NCI-H1092 (cell line): ENCODE results near the gene FERMT1.

Source experiments
- DNase-seq: peaks from one replicate; lab custom pipeline; 2025; lab: John Stamatoyannopoulos, UW

FERMT1 gene, protein sequence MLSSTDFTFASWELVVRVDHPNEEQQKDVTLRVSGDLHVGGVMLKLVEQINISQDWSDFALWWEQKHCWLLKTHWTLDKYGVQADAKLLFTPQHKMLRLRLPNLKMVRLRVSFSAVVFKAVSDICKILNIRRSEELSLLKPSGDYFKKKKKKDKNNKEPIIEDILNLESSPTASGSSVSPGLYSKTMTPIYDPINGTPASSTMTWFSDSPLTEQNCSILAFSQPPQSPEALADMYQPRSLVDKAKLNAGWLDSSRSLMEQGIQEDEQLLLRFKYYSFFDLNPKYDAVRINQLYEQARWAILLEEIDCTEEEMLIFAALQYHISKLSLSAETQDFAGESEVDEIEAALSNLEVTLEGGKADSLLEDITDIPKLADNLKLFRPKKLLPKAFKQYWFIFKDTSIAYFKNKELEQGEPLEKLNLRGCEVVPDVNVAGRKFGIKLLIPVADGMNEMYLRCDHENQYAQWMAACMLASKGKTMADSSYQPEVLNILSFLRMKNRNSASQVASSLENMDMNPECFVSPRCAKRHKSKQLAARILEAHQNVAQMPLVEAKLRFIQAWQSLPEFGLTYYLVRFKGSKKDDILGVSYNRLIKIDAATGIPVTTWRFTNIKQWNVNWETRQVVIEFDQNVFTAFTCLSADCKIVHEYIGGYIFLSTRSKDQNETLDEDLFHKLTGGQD

DNA sequence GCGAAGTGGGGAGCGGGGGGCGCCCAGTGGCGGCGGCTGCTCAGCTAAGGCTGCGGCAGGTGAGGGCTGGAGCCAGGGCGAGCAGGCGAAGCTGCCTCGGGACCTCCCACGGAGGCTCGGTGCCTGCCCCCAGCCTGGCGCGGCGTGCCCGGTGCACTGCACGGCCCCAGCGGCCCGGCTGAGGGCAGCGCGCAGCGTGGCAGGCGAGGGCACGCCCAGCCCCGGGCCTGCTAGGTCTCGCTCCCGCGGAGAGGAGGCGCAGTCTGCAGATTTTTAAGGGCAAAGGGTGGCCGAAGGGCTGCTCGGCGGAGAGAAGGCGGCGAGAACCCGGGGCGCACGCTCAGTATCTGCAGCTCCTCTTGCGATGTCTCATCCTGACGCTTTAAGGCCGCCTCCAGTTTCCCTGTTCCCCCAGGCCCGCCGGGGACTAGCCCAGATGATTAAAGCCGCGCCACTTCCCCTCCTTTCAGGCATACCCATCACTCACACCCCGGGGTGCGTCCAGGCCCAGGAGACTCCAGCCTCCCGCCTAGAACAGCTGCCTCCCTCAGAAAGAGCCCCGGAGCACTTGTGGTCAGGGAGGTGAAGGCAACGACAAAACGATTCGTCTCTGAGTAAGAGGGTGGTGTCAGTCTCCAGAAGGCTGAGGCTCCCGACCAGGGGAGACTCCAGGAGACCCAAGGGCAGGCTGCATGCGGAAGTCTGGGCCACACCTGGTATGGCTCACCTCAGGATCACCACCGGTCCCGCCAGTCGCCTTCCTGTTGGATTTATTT is at the start of gene FERMT1:
Gene FERMT1, minus strand, starts transcription at position 158 of the 776 bp plus-strand sequence. CDS start 3,476 bp downstream, outside the sequence.
- peak; percentile 70 for DNase-seq

DNA sequence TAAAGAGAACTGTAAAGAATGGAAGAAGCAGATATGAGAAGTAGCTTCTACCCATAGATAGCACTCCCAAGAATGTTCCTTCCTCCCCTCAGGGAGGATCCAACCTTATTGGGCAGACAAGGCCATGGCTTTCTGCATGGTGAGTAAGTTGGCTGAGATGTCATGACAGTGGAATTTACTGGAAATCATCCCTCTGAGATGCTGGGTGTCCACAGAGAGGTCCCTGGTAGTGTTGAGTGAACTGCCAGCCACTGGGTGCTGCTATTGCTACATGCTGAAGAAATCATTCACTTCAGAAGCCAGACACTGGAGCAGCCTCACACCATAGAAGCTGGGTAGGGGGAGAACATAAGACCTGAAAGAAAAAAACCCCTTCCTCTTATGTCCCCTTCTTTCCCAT is 46.4 kb upstream of the FERMT1 start:
- no peak for DNase-seq

DNA sequence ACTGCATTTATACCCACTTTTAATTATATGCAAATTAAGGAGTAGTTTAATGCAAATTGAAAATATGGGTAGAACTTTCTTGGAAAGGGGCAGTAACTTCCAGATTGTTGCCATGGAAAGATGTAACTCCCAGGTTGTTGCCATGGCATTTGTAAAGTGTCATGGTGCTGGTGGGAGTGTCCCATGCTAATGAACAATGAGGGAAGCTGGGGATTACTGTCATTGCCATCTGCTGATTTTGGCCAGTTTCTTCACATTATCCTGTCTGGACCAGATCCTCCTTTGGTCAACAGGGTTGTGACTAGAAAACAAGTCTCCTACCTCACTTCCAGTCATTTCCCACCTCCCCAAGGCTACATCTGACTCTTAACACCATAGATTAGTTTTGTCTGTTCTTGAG is 45.4 kb upstream of the FERMT1 start:
- DNase-seq, result no peak

DNA sequence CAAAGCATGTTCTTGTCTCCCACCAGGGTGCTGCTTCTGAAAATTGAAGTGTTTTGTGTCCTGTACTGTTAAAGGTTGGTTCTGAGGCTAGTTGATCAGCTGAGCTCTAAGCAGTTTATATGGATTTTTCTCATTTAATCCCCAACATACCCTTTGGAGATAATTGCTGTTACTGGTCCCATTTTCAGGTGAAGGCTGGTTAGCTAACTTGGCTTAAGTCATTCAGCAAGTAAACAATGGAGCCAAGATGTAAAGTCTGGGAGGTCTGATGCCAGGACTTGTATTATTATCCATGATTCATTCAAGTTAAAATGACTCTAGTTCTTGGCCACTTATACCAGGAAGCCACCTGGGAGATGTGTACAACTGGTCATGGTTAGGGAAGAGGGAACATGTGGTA is 42.5 kb upstream of the FERMT1 start:
- DNase-seq, result no peak

DNA sequence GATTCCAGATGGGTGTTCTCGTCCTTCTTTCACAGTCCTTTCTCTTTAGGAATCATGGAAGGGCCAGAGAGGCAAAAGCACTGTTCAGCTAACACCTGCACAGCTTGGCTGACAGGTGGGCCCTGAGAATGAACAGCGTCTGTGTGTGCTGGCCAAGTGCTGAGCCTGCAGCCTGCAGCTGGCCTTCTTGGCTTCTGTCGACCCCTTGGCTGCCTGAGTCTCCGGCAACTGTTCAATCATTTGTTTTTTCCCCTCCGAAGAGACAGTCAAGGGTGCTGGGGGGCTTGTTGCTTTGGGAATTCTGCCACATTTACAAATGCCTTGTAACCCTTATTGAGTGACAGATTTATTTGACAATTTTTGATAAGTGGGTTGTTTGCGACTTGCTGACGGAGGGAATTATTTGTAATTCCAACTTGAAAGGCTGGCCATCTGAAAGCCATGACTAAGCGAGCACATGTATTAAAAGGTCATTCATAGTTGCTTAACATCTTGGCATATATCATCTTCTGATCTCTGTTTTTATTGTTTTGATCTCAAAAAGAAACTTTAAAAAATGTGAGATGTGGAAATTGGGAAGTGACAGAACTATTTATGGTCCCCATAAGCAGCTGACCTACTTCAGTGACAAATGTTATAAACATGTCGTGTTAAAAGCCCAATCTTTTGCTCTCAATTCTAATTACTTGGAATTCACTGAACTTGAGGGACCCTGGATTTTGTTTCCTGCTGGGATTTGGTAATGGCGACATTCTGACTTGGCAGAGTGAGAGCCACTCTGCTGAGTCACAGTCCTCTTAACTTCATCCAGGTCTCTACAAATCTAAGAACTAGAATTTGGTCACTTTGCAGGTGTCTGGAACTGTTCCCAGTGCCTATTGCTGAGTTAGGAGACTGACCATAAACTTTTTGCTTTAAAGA is 41.9 kb upstream of the FERMT1 start:
- peak; percentile 61 for DNase-seq

DNA sequence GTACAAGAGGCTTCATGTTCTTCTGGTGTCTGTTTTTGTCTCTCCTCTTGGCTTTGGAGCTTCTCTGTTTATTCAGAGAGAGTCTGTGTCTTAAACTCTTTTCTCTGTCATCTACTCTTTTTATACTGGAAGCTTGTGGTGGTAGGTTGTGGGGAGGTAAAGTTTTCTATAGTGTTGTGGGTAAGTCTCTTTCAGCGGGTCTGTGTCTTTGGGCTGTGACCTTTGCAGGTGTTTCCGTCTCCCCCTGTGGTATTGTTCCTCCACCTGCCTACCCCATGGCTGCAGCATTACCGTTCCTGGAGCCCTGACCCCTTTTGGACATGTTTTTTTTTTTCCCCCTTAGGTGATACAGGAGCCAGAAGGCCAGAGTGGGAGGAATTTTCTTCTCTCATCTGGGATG is 37.9 kb upstream of the FERMT1 start:
- no peak for DNase-seq

DNA sequence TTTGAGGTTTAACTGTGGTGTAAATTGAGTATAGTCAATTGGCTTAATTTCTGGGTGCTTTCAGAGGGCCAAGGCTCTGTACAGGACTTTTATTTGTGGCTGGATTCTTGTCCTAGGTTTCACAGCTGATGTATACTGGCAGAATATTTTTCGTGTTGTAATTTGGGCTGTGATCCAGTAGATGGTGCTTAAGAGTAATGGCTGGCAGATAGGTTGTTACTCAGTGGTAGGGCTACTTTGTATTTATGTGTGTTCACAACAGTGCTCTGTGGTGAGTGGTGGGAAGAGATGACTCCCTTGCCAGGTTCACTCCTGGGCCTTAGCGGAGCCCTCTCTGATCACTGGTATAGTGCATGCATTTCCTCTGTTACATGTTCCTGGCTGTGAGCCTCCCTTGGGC is 34.5 kb upstream of the FERMT1 start:
- no peak for DNase-seq

DNA sequence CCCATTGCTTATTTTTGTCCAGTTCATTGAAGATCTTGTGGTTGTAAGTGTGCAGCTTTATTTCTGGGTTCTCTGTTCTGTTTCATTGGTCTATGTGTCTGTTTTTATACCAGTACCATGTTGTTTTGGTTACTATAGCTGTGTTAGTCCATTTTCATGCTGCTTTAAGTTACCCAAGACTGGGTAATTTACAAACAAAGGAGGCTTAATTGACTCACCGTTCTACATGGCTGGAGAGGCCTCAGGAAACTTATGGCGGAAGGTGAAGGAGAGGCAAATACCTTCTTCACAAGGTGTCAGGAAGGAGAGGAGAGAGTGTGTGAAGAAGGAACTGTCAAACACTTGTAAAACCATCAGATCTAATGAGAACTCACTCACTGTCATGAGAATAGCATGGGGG is 29.9 kb upstream of the FERMT1 start:
- no peak for DNase-seq

DNA sequence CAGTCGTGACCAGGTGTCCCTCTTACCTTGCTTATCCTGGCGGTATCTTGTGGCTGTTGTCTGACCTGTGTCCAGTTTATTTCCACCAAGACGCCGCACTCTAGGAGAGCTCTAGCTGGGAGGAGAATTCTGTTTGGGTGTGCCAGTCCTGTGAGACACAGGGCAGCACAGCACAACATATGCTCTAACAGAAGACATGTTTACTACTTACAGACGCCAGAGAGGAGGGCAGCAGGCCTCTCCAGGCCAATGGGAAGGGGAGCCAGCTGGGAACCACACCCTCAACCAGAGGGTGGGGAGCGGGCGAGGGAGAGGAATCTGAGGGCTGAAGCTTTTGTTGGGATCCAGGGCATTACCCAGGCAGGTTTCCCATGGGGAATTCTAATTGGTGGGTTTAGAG is 25.2 kb upstream of the FERMT1 start:
- no peak for DNase-seq

DNA sequence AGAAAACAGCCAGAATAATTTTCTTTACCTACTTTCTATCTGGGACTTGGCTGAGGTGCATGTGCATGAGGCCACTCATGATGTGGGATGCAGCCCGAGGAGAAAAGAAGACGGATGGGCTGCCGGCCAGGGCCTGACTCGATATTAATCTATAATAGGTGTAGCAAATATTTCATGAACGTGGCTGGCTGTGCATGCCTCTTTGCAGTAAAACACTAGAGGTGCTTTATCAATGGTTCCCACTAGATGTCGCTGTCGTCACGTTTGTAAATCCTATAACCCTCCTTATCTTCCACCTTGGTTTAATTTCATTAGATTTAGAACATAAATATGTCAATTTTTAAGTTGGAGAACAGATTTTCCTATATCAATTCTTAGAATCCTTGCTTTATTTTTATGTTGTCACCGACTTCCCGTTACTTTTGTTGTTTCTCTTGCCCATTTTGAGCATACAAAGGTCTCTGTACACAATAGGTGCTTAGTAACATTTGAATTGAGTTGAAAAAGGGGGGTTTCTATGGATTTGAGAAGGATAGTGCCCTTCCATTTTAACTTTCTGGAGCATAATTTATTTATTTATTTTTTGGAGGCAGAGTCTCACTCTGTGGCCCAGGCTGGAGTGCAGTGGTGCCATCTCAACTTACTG is 19.6 kb upstream of the FERMT1 start:
- peak; percentile 44 for DNase-seq

DNA sequence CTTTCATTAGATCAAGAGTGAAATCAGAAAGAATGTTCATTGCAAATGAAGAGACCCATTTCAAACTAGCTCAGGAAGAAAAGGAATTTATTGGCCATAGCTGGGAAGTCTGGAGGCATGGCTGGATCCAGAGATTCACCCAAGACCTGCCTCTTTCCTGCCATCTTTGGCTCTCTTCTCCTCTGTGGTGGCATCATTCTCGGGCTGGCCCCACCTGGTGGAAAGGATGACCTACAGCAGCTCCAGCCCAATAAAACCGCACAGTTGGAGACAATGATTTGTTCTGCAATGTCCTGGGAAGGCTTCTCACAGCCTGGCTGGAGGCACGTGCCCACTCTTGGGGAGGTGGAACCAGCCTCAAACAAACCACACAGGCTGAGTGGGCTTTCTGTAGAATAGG is 18.1 kb upstream of the FERMT1 start:
- no peak for DNase-seq

DNA sequence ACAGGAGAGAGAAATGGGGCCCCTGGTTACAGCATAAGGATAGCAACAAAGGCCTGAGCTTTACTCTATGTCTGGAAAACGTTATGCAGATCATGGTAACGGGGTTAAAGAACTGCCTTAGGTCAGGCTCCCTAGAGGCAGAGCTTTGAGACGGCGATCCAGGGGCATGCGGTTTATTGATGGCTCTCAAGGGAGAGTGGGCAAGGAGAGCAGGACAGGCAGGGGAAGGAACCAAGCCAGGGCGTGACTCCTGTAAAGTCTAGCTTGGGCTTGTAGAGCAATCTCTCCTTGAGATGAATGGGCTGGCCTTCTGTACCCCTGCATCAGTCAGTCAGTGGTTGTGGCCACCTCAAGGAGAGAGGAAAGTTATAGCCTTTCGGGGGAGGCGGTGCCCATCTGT is 12.5 kb upstream of the FERMT1 start:
- no peak for DNase-seq

DNA sequence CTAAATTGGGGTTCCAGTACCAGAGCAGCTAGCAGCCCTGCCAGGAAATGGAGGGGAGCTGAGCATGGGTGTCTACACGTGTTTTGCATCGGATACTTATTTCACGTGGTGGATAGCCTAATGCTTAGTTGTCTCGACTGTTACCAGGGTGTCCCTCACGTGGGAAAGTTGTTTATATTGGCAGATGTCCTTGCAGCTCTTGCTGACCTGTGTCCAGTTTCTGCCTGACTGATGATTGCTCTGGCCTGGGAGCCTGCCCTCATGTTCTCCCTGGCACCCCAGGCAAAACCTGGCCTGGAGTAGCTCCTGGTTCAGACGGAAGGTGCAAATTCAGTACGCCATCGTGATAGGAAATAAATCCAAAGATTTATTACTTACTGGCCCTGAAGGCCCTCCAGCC is 11.8 kb upstream of the FERMT1 start:
- DNase-seq, result no peak

DNA sequence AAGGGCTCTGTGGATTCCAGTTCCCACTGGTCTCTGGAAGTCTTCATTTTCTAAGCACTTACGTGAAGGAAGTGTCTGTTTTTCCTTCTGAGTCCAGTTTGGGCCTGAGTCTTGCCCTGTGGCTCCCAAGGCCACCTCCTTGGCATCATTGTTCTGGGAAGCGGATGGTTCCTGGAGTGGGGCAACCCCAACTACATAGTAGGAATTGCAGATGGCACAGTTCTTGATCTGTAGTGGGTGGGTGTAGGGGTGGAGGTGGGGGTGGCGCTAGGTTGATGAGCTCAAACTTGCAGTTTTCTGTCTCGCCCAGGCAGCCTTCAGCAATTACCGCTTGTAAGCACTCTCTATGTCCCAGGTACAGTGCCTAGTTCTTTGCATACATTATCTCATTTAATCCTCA is 7.2 kb upstream of the FERMT1 start:
- no peak for DNase-seq

DNA sequence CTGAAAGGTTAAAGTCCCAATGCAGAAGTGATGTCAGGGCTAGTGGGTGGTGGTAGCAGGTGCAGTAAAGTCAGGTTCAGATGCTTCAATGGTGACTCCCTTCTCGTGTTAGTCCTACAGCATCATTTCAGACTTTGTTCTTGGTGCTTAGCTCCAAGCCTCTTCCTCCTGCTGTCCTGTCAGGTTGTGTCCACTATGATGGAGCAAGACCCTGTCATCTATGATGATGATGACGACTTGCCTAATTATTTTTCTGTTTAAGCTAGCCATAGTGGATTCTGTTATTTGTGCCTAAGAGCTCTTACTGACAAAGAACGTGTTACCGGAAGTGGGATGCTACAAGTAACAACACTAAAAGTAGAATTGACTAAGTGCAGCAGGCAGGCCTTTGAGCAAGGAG is 5.0 kb upstream of the FERMT1 start:
- no peak for DNase-seq

DNA sequence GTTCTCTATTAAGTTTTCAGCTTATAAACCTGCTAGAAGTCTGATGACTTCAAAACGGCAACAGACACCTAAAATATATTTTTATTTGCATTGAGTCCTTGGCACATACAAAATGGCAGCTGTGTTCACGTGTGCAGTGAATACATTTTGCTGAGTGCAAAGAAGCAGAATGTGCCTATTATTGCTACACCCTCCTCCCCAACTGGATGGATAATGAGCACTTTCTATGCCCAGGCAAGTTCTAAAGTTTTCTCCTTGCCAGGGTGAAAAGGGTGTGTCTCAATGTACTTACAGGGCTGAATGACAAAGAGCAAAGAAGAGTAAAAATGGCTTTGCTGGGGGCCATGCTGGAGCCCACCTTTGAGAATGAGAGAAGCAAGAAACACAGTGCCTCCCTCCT is 4.0 kb upstream of the FERMT1 start:
- DNase-seq, result no peak

DNA sequence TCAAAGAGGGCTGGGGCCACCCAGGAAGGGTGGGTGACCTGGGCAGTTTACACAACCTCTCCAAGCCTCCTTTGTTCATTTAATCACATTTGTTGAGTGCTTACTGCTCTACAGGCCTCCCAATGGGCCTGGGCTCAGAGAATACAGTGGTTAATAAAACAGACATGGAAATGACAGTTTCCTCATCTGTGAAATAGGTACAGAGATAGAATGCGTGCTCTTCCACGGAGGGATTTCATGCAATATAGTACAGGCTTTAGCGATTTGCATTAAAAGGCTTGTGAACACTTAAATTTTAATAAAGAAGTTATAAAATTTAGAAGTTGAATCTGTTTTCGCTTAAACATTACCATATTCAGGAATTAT is 802 bp upstream of the FERMT1 start:
- no peak for DNase-seq

DNA sequence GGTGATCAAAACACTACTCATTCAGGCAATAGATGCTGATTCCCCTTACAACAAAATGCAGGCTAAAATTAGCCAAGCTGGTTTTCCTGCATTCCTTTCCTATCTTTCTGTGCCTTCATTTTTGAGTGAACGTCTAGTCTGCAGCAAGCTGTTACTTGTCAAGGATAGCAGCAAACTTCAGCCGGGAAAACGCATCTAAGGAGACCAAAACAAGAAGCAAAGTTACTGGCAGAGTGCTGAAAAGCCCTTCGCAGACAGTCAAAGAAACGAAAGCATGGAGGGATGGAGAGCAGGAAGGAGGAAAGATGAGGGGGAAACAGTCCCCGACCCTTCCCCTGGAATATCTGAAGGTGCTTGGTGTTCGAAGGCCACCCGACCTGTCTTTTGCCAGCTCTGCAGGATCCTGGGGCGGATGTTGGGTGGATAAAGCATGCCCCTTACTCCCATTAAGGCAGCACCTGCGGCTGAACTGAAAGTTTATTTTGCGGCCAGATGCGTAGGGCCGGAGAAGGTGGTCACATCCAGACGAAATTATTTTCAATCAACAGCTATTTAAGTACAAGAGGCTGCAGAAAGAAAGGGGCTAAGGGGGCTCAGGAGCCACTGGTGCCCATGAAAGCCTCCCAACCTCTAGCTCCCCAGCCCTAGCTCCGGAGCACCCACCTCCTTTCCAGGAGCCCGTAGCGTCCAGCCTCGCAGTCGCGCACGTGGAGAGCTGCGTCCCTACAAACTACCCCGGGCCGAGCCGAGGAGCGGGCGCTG is 538 bp downstream of the FERMT1 start:
- DNase-seq, result peak; percentile 52

DNA sequence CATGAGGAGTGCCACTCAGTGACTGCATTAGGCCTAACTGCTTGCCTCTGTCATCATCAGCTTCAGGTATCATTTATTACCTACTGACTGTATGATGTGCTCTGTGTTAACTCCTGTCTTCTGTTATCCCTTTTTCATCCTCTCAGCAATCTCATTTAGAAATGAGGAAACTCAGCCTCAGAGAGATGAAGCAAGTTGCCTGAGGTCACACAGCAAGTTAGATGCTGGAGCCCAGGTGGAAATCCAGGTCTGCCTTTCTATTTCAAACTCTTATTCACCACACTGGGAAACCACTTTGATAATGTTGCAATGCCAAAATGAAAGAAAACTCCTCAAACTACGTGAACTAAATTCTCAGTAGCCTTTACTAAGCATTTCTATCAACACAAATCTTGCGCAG is 1.3 kb downstream of the FERMT1 start:
- no peak for DNase-seq

DNA sequence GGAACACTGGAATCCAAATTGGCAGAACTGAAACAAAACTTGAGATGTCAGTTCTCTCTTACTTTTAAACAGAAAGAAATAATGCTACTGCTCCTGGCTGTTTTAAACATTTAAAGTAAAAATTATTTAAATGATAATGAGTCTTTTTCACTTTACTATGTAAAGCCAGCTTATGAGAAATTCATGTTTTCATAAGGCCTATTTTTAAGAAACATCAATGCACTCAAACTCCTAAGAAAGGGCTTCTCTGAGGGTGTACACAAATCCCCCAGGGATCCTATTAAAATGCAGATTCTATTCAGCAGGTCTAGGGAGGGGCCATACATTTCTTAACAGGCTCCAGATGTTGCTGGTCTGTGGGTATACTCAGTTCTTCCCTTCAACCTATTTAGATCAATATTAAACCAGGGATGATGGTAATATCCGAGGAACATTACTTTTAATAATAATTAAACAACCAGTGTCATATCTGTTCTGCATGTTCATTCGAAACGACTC is 2.3 kb downstream of the FERMT1 start:
- DNase-seq, result no peak
